WI38 (cell line): ENCODE measurements around the gene HPCAL4.

Experiments
- H3K4me3 ChIP-seq: 2 replicates; pipeline ENCODE4 v1.5.1; 2011; ENCODE audit warnings: low read depth, mild to moderate bottlenecking, control low read depth, low read length
- CTCF ChIP-seq: IDR thresholded peaks from 2 replicates; pipeline ENCODE4 v1.5.1; 2012; ENCODE audit warnings: low read depth, mild to moderate bottlenecking, control low read depth, low read length

The HPCAL4 gene

DNA sequence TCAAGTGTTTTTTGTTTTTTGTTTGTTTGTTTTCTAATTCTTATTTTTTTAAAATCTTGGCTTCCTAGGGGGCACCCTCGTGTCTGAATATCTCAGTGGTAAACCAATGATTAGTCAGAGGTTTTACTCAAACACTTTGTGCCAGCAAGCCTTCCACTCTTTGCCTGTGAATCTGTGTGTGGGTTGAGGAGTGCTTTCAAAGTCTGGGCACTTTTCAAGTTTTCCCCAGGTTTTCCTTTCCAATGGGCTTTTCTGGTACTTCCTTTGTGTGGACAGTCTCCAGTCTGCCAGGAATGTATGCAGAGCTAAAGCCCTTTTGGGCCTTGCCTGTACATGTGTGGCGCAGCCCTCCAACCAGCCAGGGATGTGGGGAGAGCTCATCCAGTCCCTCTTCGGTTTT lies 37.8 kb upstream of the HPCAL4 start:
- no peak overlapping the region for H3K4me3 ChIP-seq
- no peak for TF ChIP-seq CTCF

DNA sequence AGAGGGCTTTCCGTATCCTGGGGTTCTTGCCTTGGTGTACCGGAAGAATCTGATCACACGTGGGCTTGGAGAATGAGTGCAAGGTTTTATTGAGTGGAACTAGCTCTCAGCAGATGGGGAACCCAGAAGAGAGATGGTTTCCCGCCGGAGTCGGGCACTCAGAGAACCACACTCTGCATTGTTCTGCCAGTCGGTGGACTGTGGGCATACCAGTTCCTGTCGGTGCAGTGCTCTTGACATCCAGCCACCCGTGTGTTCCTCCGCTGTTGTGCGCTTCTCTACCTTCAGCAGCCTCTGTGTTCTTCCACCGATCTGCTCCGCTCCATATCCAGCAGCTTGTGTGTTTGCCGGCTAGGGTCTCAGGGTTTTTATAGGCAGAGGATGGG lies 36.7 kb upstream of the HPCAL4 start:
- no peak for TF ChIP-seq CTCF
- no peak overlapping the region for H3K4me3 ChIP-seq

DNA sequence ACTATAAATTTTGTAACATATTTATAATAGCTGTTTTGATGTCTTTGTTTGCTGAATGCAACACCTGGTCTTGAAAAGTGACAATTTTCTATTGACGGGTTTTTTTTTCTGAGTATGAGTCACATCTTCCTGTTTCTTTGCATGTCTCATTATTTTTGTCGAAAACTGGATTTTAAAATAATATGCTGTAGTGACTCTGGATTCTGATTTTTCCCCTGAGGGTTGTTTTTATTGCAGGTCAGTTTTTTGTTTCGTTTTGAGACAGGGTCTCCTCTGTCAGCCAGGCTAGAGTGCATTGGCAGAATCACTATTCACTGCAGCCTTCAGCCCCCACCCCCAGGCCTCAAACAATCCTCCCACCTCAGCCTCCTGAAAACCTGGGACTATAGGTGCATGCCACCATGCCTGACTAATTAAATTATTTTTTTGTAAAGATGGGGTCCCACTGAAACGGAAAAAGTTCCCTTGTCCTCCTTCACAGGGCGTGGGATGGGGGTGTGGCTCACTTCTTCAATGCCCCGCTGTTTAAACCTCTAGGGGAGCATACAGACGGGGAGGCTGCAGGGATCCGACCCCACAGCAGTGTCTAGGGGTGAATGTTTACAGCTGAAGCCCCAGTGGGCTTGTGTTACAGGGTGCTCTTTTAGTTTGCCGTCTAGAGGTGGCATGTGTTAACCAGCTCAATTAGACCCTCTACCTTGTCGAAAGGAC lies 36.1 kb upstream of the HPCAL4 start:
- H3K4me3 ChIP-seq = no peak overlapping the region
- TF ChIP-seq CTCF = no peak

- no peak overlapping the region for H3K4me3 ChIP-seq
Measured at GRCh38 chr1:39726600-39726999, 35.4 kb upstream of the HPCAL4 start.

DNA sequence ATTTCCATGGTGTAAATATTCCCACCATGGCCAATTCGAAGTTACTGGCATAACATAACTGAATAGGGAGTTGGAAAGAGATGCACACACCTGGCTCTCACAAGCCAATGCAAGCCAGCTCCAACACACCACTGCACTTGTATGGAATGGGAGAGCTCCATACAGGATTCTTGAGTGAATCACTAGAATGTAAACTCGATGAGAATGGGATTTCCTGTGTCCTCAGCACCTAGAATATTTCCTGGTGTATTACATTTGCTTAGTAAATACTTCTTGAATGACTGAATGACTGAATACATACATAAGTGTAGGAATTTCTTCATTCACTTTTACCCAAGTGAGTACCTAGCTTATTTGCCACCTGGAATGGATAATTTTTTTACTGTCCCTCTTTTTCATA lies 31.3 kb upstream of the HPCAL4 start:
- TF ChIP-seq CTCF = no peak
- H3K4me3 ChIP-seq = no peak overlapping the region

More at GRCh38 chr1:39726600-39726999, 35.4 kb upstream of the HPCAL4 start:
- TF ChIP-seq CTCF = no peak

GRCh38 chr1:39721664-39722063 lies 30.4 kb upstream of the HPCAL4 start:
- no peak overlapping the region for H3K4me3 ChIP-seq
- TF ChIP-seq CTCF = no peak

DNA sequence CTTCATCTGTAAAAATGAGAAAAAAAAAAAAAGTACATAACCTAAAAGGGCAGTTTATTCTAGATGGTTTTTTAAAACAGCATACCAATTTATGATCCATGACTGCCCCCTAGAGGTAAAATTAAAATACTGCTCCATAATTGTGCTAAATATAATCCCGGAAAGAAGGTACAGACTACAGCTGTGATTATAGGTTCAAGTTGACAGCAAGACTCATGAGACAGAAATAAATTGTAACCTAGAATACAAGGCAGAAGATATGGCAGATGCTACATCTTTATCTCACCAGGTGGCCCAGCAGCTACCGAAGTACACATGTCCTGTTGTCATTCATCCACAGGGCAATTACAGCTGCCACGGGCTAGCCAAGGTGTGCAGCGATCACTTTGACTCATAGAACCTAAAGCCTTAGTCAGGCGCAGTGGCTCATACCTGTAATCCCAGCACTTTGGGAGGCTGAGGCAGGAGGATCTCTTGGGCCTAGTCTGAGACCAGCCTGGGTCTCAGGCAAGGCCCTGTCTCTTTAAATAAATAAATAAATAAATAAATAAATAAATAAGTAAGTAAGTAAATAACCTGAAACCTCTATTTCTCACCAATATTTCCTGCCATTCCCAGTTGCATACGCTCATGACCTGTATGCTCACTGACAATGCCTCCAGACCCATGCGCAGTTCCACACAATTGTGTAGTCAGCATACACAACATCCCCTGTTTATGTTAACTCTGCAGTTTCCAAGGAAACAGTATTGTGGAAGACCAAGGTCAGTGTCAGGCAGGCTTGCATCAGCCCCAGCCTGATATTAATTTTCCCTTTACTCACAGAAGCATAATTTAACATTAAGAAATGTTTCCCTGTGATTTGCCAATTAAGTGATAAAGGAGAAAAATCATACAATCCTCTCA lies 29.1 kb upstream of the HPCAL4 start:
- TF ChIP-seq CTCF = no peak
- no peak overlapping the region for H3K4me3 ChIP-seq
